ENCODE measurements around the gene CDH4. TPM values are rescaled to one million over a fixed set of nuclear protein-coding genes. Genes with fewer than 3 reads are reported as not detected.

Gene CDH4
- total RNA-seq, 1 donor from 2014 or later, result 8.3 TPM

DNA sequence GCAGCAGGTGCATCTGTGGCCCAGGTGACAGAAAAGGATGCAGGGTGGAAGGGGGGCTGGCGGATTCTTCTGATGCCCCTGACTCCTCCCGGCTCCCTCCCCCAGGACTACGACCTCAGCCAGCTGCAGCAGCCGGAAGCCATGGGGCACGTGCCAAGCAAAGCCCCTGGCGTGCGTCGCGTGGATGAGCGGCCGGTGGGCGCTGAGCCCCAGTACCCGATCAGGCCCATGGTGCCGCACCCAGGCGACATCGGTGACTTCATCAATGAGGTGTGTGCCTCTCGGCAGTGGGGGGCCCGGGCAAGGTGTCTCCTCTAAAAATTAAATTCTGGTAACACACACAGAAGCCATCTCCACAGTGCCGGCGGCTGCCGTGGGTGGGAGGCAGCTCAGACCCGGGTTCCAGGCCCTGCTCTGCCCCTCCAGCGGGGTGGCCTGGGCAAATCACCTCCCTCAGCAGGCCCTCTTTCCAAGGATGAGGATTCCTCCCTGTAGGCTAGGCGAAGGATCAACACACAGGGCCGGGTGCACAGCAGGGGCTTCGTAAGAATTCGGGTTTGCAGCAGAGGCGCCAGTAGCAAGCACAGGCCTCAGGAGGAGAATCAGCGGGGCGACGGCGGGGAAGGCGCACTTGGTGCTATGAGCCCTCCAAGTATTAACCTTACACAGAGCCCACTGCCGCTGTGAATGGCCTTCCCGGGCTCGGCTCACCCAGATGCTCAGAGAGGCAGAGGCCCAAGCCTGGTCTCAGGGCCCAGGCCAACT, 682.1 kb downstream of the CDH4 start:
- Mint-ChIP-seq H3K4me3 (no peak overlapping the region), H3K9me3 (no peaks in the 10 kb centered on the region), H3K27ac (no peak overlapping the region), H3K27me3 (no peaks in the 10 kb centered on the region), H3K36me3 (no peaks in the 10 kb centered on the region), H3K4me1 (ENCODE audit: unreplicated experiment) (peaks cover 7% of the 10 kb centered on the region)
- no peak for TF ChIP-seq CTCF (conservative IDR thresholded peaks at IDR 0.05)
- peak; percentile 65 for DNase-seq (ENCODE audit: extremely low spot score, unreplicated experiment)

DNA sequence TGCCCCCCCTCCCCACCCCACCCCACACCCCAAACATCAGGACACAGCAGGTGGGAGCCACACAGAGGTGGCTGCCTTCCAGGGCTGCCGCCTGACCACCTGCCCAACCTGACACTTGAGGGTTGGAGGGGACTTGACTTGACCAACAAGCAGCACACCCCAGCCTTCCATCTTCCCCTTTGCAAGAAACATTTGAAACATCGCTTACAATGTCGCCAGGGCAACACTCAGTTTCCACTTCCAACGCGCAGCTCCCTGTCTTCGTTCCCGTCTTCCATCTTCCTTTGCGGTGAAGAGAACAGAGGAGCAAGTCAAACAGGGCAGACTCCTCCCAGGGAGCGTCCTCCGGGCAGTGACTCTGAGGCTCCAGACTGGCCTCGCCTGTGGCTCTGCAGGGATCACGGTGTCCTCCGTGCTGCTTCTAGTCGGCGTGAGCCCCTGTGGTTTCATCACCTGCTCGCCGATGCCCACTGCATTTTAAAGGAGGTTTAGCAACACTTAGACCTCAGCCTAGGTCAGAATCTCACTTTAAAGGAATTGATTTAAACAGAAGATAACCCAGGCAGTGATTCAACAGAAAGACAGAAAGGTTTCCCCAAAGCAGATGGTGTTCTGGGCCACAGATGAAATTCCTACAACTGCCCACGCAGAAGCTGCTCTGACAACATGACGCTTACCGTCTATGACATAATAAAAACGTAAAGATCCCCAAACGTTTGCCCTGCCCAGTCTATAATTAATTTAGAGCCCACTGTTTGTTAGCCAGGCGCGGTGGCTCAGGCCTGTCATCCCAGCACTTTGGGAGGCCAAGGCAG, 682.9 kb downstream of the CDH4 start:
- Mint-ChIP-seq H3K27ac (no peak overlapping the region), H3K4me3 (no peak overlapping the region), H3K36me3 (no peaks in the 10 kb centered on the region), H3K27me3 (no peaks in the 10 kb centered on the region), H3K9me3 (no peaks in the 10 kb centered on the region), H3K4me1 (ENCODE audit: unreplicated experiment) (peaks cover 7% of the 10 kb centered on the region)
- peak; percentile 54 for DNase-seq (ENCODE audit: extremely low spot score, unreplicated experiment)
- no peak for TF ChIP-seq CTCF (conservative IDR thresholded peaks at IDR 0.05)

- no peaks in the 10 kb centered on the region for H3K27me3 Mint-ChIP-seq
- H3K27ac Mint-ChIP-seq, result no peak overlapping the region
- no peaks in the 10 kb centered on the region for H3K9me3 Mint-ChIP-seq
- no peaks in the 10 kb centered on the region for H3K36me3 Mint-ChIP-seq
- no peak for TF ChIP-seq CTCF (conservative IDR thresholded peaks at IDR 0.05)
- H3K4me1 Mint-ChIP-seq (ENCODE audit: unreplicated experiment), result peaks cover 7% of the 10 kb centered on the region
- H3K4me3 Mint-ChIP-seq, result no peak overlapping the region
- DNase-seq (ENCODE audit: extremely low spot score, unreplicated experiment), result peak; percentile 39
Measured at GRCh38 chr20:61935926-61936700, 684.1 kb downstream of the CDH4 start.

DNA sequence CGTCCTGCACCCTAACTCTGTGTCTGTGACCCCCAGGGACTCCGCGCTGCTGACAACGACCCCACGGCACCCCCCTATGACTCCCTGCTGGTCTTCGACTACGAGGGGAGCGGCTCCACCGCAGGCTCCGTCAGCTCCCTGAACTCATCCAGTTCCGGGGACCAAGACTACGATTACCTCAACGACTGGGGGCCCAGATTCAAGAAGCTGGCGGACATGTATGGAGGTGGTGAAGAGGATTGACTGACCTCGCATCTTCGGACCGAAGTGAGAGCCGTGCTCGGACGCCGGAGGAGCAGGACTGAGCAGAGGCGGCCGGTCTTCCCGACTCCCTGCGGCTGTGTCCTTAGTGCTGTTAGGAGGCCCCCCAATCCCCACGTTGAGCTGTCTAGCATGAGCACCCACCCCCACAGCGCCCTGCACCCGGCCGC, 684.7 kb downstream of the CDH4 start:
- Mint-ChIP-seq H3K27me3 (no peaks in the 10 kb centered on the region), H3K27ac (no peak overlapping the region), H3K4me1 (ENCODE audit: unreplicated experiment) (peaks cover 7% of the 10 kb centered on the region), H3K4me3 (no peak overlapping the region), H3K9me3 (no peaks in the 10 kb centered on the region), H3K36me3 (no peaks in the 10 kb centered on the region)
- DNase-seq (ENCODE audit: extremely low spot score, unreplicated experiment), result no peak
- TF ChIP-seq CTCF (conservative IDR thresholded peaks at IDR 0.05), result no peak

DNA sequence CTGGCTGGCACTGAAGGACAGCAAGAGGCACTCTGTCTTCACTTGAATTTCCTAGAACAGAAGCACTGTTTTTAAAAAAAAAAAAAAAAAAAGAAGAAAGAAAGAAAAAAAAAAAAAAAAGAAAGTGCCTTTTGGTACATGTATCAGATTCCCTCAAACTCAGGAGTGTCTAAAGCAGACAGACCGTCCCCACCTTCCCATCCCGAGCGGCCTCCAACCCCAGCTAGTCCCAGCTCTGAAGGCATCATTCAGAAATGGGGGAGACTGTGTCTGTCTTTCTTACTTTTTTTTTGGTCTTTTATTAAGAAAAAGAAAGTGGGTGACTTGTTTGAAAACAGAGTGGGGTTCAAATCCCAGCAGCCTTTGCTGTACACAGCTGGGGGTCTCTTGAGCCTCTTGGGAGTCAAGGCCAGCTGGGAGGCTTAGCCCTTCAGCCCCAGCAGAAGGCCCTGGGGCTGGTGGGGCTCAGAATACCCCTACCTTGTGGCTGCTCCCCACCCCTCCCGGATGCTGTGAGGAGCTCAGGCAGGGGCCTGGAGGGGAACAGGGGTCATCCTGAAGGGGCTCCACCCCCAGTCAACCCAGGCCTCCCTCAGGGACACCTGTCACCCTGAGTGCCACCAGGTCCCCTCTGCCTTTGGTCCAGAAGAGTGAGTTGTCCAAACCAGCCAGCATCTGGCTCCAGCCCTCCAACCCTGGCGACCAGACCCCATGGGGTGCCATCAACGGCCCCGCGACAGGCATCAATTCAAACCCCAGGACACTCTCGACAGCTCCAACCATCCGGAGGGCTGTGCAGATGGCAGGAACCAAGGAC, 685.3 kb downstream of the CDH4 start:
- Mint-ChIP-seq H3K4me1 (ENCODE audit: unreplicated experiment) (peaks cover 4% of the 10 kb centered on the region), H3K4me3 (no peak overlapping the region), H3K36me3 (no peaks in the 10 kb centered on the region), H3K27me3 (no peaks in the 10 kb centered on the region), H3K27ac (no peak overlapping the region), H3K9me3 (no peaks in the 10 kb centered on the region)
- no peak for DNase-seq (ENCODE audit: extremely low spot score, unreplicated experiment)
- no peak for TF ChIP-seq CTCF (conservative IDR thresholded peaks at IDR 0.05)
